Stimulated activated naive CD4-positive, alpha-beta T cell treated with Interleukin-2 at 50 U/mL for 16 hours (primary cell): ENCODE measurements around the gene SPPL3.
A peak's percentile ranks its signal among the peaks of the same experiment; 100 is the strongest.
"Not testable (repeated sequence)": the region's sequence is repeated elsewhere in the genome, so short reads cannot be mapped to it uniquely, and the experiment has no call there.

Experiments used
- DNase-seq: peaks from one replicate; lab custom pipeline; 2025; lab: John Stamatoyannopoulos, UW

SPPL3 gene

GRCh38 chr12:120749256-120749655 lies 154.9 kb downstream of the SPPL3 start:
- no peak for DNase-seq

- no peak for DNase-seq
Observed at GRCh38 chr12:120748242-120748641, 155.9 kb downstream of the SPPL3 start.

- no peak for DNase-seq
Observed at GRCh38 chr12:120744922-120745493, 159.2 kb downstream of the SPPL3 start.

- no peak for DNase-seq
Observed at GRCh38 chr12:120741476-120742421, 162.4 kb downstream of the SPPL3 start.

GRCh38 chr12:120740871-120741270 lies 163.3 kb downstream of the SPPL3 start:
- no peak for DNase-seq

GRCh38 chr12:120739821-120740613 lies 164.1 kb downstream of the SPPL3 start:
- DNase-seq: no peak

- no peak for DNase-seq
Observed at GRCh38 chr12:120739031-120739762, 165.0 kb downstream of the SPPL3 start.

- DNase-seq: no peak
Observed at GRCh38 chr12:120738252-120739030, 165.7 kb downstream of the SPPL3 start.

- DNase-seq: no peak
Observed at GRCh38 chr12:120737557-120738251, 166.5 kb downstream of the SPPL3 start.

GRCh38 chr12:120736404-120737331 lies 167.5 kb downstream of the SPPL3 start:
- DNase-seq: no peak

GRCh38 chr12:120735181-120735580 lies 169.0 kb downstream of the SPPL3 start:
- no peak for DNase-seq

GRCh38 chr12:120734210-120734609 lies 169.9 kb downstream of the SPPL3 start:
- no peak for DNase-seq

- no peak for DNase-seq
Observed at GRCh38 chr12:120733574-120733973, 170.6 kb downstream of the SPPL3 start.

- DNase-seq: not testable (repeated sequence)
Observed at GRCh38 chr12:120732198-120732597, 172.0 kb downstream of the SPPL3 start.

GRCh38 chr12:120726961-120727360 lies 177.2 kb downstream of the SPPL3 start:
- no peak for DNase-seq

- no peak for DNase-seq
Observed at GRCh38 chr12:120726510-120726793, 177.7 kb downstream of the SPPL3 start.

GRCh38 chr12:120725659-120726509 lies 178.3 kb downstream of the SPPL3 start, which contains the start of gene ACADS:
Gene ACADS (plus strand): TSS chr12:120725826. CDS start chr12:120725886, 60 bp downstream.
- DNase-seq: peak; percentile 86

GRCh38 chr12:120725151-120725658 lies 179.0 kb downstream of the SPPL3 start:
- DNase-seq: no peak
